ENCODE results near the gene RNF151.

GRCh38 chr16:1990351-1991134 lies 23.9 kb downstream of the RNF151 start:
- TF ChIP-seq POLR2A (IDR thresholded peaks at IDR 0.05) (no peak), CTCF (IDR thresholded peaks at IDR 0.05 in 8 of 11, conservative IDR thresholded peaks at IDR 0.05 in 3 of 11) (no peak)

All from spleen (tissue), 7 donors.